HepG2 (cell line): ENCODE measurements around the gene GOLGA3. TPM values are rescaled to one million over a fixed set of nuclear protein-coding genes. Genes with fewer than 3 reads are reported as not detected.

Experiments used
- ATAC-seq: fragments of 200-7000 bp; cut with Tn5 transposase; 3 replicates; pipeline ENCODE4 v1.9.1; 2020; ENCODE audit warnings: mild to moderate bottlenecking, moderate library complexity
- BruUV-seq: library from RNA; stranded (reverse); fragments of 400-500 nt; replicated peaks from 2 replicates; lab custom pipeline; 2021; lab: Mats Ljungman, UMichigan
- CTCF ChIA-PET: fragments of 300-600 bp; formaldehyde crosslinking; extraction: SDS; loops from one replicate; lab custom pipeline; 2021; ENCODE audit warnings: low total read pairs, inconsistent platforms, low intra/inter-chr PET ratio; lab: Yijun Ruan, JAX
- POLR2A ChIA-PET: fragments of 350-600 bp; sonication (Branson Sonifier 250); formaldehyde crosslinking; loops from one replicate; lab custom pipeline; 2020; ENCODE audit warnings: antibody characterized with exemption, inconsistent platforms; lab: Yijun Ruan, JAX
- DNase-seq: peaks from one replicate; pipeline ENCODE4 v3.0.0-alpha.2; 2015; ENCODE audit warnings: low spot score
- FAIRE-seq: peaks from 3 replicates; lab custom pipeline; 2011; peaks lifted over from hg19 to GRCh38; lab: Jason Lieb, UNC
- H2AFZ ChIP-seq: one replicate; pipeline ENCODE4 v1.6.1; 2011; ENCODE audit warnings: low read length, inconsistent platforms
- H3K27ac ChIP-seq: fragments of 300-600 bp; 3 replicates; pipeline ENCODE4 v1.8.0; 2011; ENCODE audit warnings: mixed run types, mild to moderate bottlenecking, mixed read lengths, low read length, inconsistent platforms; ENCODE audit not compliant: insufficient read depth; ENCODE audit errors: extremely low read length
- H3K27me3 ChIP-seq, 2 experiments: fragments of 200-600 bp in 1 of 2; 2 replicates in 1 of 2; 3 replicates in 1 of 2; pipeline versions ENCODE4 v1.6.0 to v1.8.0; 2011; ENCODE audit warnings: low read length in 2 of 2, mild to moderate bottlenecking in 2 of 2, moderate library complexity in 2 of 2, inconsistent platforms in 1 of 2; ENCODE audit not compliant: insufficient read depth in 2 of 2, control insufficient read depth in 1 of 2
- H3K36me3 ChIP-seq, 2 experiments: fragments of 200-600 bp in 1 of 2; replicated peaks in 1 of 2; 2 replicates in 1 of 2; 3 replicates in 1 of 2; pipeline versions ENCODE4 v1.5.1 to v1.8.0; 2011; ENCODE audit warnings: low read length in 2 of 2, inconsistent platforms in 1 of 2; ENCODE audit not compliant: insufficient read depth in 2 of 2, control insufficient read depth in 1 of 2
- H3K4me1 ChIP-seq: 2 replicates; pipeline ENCODE4 v1.5.1; 2012; ENCODE audit warnings: low read length, inconsistent platforms; ENCODE audit not compliant: insufficient read depth
- H3K4me2 ChIP-seq: 2 replicates; pipeline ENCODE4 v1.6.0; 2011; ENCODE audit warnings: low read depth, low read length, inconsistent platforms
- H3K4me3 ChIP-seq, 3 experiments: fragments of 200-600 bp in 1 of 3; sonication (generic), shearing (Covaris generic) in 1 of 3; replicated peaks in 1 of 3; 2 replicates each; pipeline ENCODE4 v1.5.1; 2011 to 2016; ENCODE audit warnings: low read length in 3 of 3, inconsistent platforms in 2 of 3, low read depth in 2 of 3, mild to moderate bottlenecking in 2 of 3, control low read depth in 1 of 3, mixed read lengths in 1 of 3; ENCODE audit not compliant: insufficient read depth in 1 of 3
- H3K79me2 ChIP-seq: one replicate; pipeline ENCODE4 v1.6.1; 2011; ENCODE audit warnings: low read length, inconsistent platforms; ENCODE audit not compliant: insufficient read depth
- H3K9ac ChIP-seq: 2 replicates; pipeline ENCODE4 v1.6.0; 2011; ENCODE audit warnings: mild to moderate bottlenecking, low read depth, low read length, inconsistent platforms; ENCODE audit not compliant: insufficient read depth
- H3K9me3 ChIP-seq: 2 replicates; pipeline ENCODE4 v1.5.1; 2012; ENCODE audit warnings: mild to moderate bottlenecking, low read length
- H4K20me1 ChIP-seq: 2 replicates; pipeline ENCODE4 v1.6.0; 2011; ENCODE audit warnings: inconsistent platforms, mild to moderate bottlenecking, low read length, moderate library complexity; ENCODE audit not compliant: insufficient read depth
- CEBPG ChIP-seq: IDR thresholded peaks from 2 replicates; pipeline ENCODE4 v1.6.1; 2016
- HOXA5 ChIP-seq: sonication (generic); formaldehyde crosslinking; IDR thresholded peaks from 2 replicates; pipeline ENCODE4 v1.4.0; 2020; ENCODE audit warnings: missing genetic modification reagents
- MAFG ChIP-seq: sonication (generic); formaldehyde crosslinking; IDR thresholded peaks from 2 replicates; pipeline ENCODE4 v1.5.1; 2020; ENCODE audit warnings: mild to moderate bottlenecking, missing genetic modification reagents
- PBX2 ChIP-seq: IDR thresholded peaks from 2 replicates; pipeline ENCODE4 v1.6.1; 2016; ENCODE audit warnings: control low read depth
- POLR2A ChIP-seq, 2 experiments: IDR thresholded peaks; 2 replicates each; pipeline ENCODE4 v1.6.1; 2011; ENCODE audit warnings: low read depth in 2 of 2, low read length in 2 of 2, mild to moderate bottlenecking in 1 of 2, moderate library complexity in 1 of 2; ENCODE audit not compliant: insufficient read depth in 1 of 2
- ZBTB8A ChIP-seq: sonication (generic); formaldehyde crosslinking; IDR thresholded peaks from 2 replicates; pipeline ENCODE4 v1.4.0; 2020; ENCODE audit warnings: mild to moderate bottlenecking, low read depth, missing genetic modification reagents, borderline replicate concordance
- ZFP82 ChIP-seq: sonication (generic); formaldehyde crosslinking; IDR thresholded peaks from 2 replicates; pipeline ENCODE4 v1.5.1; 2020; ENCODE audit warnings: mild to moderate bottlenecking, missing genetic modification reagents, borderline replicate concordance
- ZNF484 ChIP-seq: sonication (generic); formaldehyde crosslinking; IDR thresholded peaks from 2 replicates; pipeline ENCODE4 v1.5.1; 2020; ENCODE audit warnings: mild to moderate bottlenecking, low read depth, missing genetic modification reagents, borderline replicate concordance
- ZNF510 ChIP-seq: sonication (generic); formaldehyde crosslinking; IDR thresholded peaks from 2 replicates; pipeline ENCODE4 v1.4.0; 2020; ENCODE audit warnings: low read depth, mild to moderate bottlenecking, missing genetic modification reagents
- ZNF576 ChIP-seq: sonication (generic); formaldehyde crosslinking; IDR thresholded peaks from 2 replicates; pipeline ENCODE4 v1.4.0; 2020; ENCODE audit warnings: mild to moderate bottlenecking, missing genetic modification reagents
- ZNF639 ChIP-seq: conservative IDR thresholded peaks from 2 replicates; pipeline ENCODE4 v1.6.1; 2018; ENCODE audit warnings: missing genetic modification reagents
- ZNF652 ChIP-seq: IDR thresholded peaks from 2 replicates; pipeline ENCODE4 v1.6.1; 2016; ENCODE audit warnings: low read depth, borderline replicate concordance
- ZNF7 ChIP-seq: IDR thresholded peaks from 2 replicates; pipeline ENCODE4 v1.6.1; 2016; ENCODE audit warnings: missing biosample characterization, missing genetic modification reagents
- WGBS: methylation state at CpG from one replicate; pipeline ENCODE4 v1.1.6; 2017; ENCODE audit warnings: low lambda C conversion rate; 5-methylcytosine and 5-hydroxymethylcytosine counted together
- in situ Hi-C: cut with HindIII; loops from 2 replicates; pipeline ENCODE4 v1.10.0; 2017; ENCODE audit warnings: low pct_unique_long_range_greater_than_20kb; ENCODE audit not compliant: extremely low pct_ligation_motif_present
- intact Hi-C: fragments of 100-400 bp; cut with micrococcal nuclease; formaldehyde crosslinking; loops from one replicate; pipeline ENCODE4 v1.10.0; 2022; ENCODE audit not compliant: unreplicated experiment
- polyA plus RNA-seq, 8 experiments: library from polyadenylated mRNA; depleted of rRNA in 3 of 8; stranded (reverse) in 7 of 8; unstranded in 1 of 8; fragments of >200 nt; fragmentation: Illumina TruSeq in 4 of 8; extraction: Trizol in 4 of 8; gene quantifications; 2 replicates each; pipeline versions ENCODE4 v1.2.1 to v1.2.3, GENCODE V29; 2011 to 2016; ENCODE audit warnings: low read depth in 4 of 8, missing spikeins in 1 of 8, mixed read lengths in 1 of 8; ENCODE audit not compliant: insufficient read depth in 1 of 8
- total RNA-seq, 5 experiments: library from RNA; depleted of rRNA; stranded (reverse); fragments of >200 nt; fragmentation: Illumina TruSeq; extraction: Trizol; gene quantifications; 2 replicates each; pipeline ENCODE4 v1.2.3, GENCODE V29; 2016; ENCODE audit warnings: low read depth in 1 of 5

Gene GOLGA3
- total and polyA plus RNA-seq, 2 of the 13 experiments (the other 11 are each of a cell fraction or from before 2014, with no cell fraction given), result 22.0 to 43.0 TPM

GRCh38 chr12:132784580-132784979 lies 44.1 kb downstream of the GOLGA3 start (continued):
- TF ChIP-seq ZBTB8A (CRISPR knock-in tag) (no peak), POLR2A (IDR thresholded peaks at IDR 0.05; ENCODE audit: insufficient read depth in 1 of 2, low read depth in 2 of 2, low read length in 2 of 2) (0 out of 4 replicates have a peak, but pooled peaks of 1 of the 2 experiments have one; percentile 22)

- no peak overlapping the region for H3K9ac ChIP-seq
- H3K4me2 ChIP-seq, result no peak overlapping the region
- H4K20me1 ChIP-seq, result no peaks in the 10 kb centered on the region
- no TSS peak for BruUV-seq
- no peaks in the 10 kb centered on the region for H3K79me2 ChIP-seq
- H3K9me3 ChIP-seq, result no peaks in the 10 kb centered on the region
- H3K36me3 ChIP-seq, result peaks cover 44 to 76% of the 10 kb centered on the region in 2 experiments
- in situ Hi-C loops, result no loop called here
- no peaks in the 10 kb centered on the region for H3K4me1 ChIP-seq
- H3K27me3 ChIP-seq, result no peaks in the 10 kb centered on the region; a peak in 1 of 5 replicates
- H3K27ac ChIP-seq, result no peak overlapping the region
- ATAC-seq (no peak), DNase-seq (no peak), FAIRE-seq (no peak)
- WGBS, result 96% methylated on average over 20 of the region's 22 CpGs
- CTCF ChIA-PET, result no interaction called here
- TF ChIP-seq CEBPG (CRISPR knock-in tag) (no peak), ZNF484 (CRISPR knock-in tag) (no peak), ZFP82 (CRISPR knock-in tag) (no peak), ZNF510 (no peak), ZNF639 (no peak), ZNF652 (CRISPR knock-in tag) (no peak), ZNF7 (CRISPR knock-in tag) (no peak), HOXA5 (CRISPR knock-in tag) (no peak), PBX2 (no peak), MAFG (no peak), ZNF576 (CRISPR knock-in tag) (no peak)
- H3K4me3 ChIP-seq, result no peak overlapping the region
- intact Hi-C loops, result no loop called here
- POLR2A ChIA-PET, result no interaction called here
- H2AFZ ChIP-seq, result no peak overlapping the region
These were observed 44.6 kb downstream of the GOLGA3 start for GRCh38 chr12:132783917-132784531.
